Muscle layer of colon (tissue), 2 donors: ENCODE data around the gene FRMD4A.
"Not testable (repeated sequence)": the region's sequence is repeated elsewhere in the genome, so short reads cannot be mapped to it uniquely, and the experiment has no call there.

ENCODE experiments used
- H3K27ac ChIP-seq: one replicate; pipeline ENCODE4 v1.7.0; 2013; ENCODE audit warnings: low read depth, mild to moderate bottlenecking, low read length, moderate library complexity
- H3K27me3 ChIP-seq, 2 donors: one replicate each; pipeline ENCODE4 v1.7.0; 2013; ENCODE audit warnings: low read length in 2 of 2, mild to moderate bottlenecking in 2 of 2; ENCODE audit not compliant: insufficient read depth in 2 of 2, control insufficient read depth in 1 of 2
- H3K36me3 ChIP-seq: one replicate; pipeline ENCODE4 v1.7.0; 2013; ENCODE audit warnings: mild to moderate bottlenecking, low read length; ENCODE audit not compliant: insufficient read depth
- H3K4me1 ChIP-seq: one replicate; pipeline ENCODE4 v1.7.0; 2013; ENCODE audit warnings: mild to moderate bottlenecking, low read length; ENCODE audit not compliant: insufficient read depth
- H3K4me3 ChIP-seq, 2 donors: one replicate each; pipeline ENCODE4 v1.7.0; 2013; ENCODE audit warnings: low read length in 2 of 2, low read depth in 1 of 2, mild to moderate bottlenecking in 1 of 2, moderate library complexity in 1 of 2
- H3K9ac ChIP-seq: one replicate; pipeline ENCODE4 v1.7.0; 2013; ENCODE audit warnings: low read length
- H3K9me3 ChIP-seq: one replicate; pipeline ENCODE4 v1.7.0; 2013; ENCODE audit warnings: mild to moderate bottlenecking, low read length
- donor health status: abdominal sarcoma.
- donor health status: Adenocarcinoma of cecum.

FRMD4A gene

DNA sequence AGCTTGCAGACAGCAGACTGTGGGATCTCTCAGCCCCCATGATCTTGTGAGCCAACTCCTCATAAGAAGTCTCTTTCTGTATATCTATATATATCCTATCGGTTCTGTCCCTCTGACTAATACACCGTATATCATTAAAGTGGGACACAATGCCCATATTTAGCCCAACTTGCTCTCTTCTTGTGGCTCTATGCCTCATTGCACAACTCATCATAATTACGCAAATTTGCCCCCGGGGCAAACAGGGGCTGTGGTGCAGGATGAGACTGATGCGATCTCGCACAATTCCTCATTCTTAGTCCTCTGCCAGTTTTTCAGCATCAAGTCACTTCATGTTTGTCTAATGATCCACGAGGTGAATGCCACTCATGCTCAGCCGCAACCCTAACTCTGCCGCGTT lies 560.8 kb downstream of the FRMD4A start:
- Histone ChIP-seq H3K36me3 (no peaks in the 10 kb centered on the region), H3K27me3 (no peaks in the 10 kb centered on the region), H3K9me3 (no peaks in the 10 kb centered on the region), H3K4me1 (no peaks in the 10 kb centered on the region), H3K4me3 (no peak overlapping the region), H3K9ac (no peak overlapping the region), H3K27ac (no peak overlapping the region)

- Histone ChIP-seq H3K4me1 (no peaks in the 10 kb centered on the region), H3K9ac (no peak overlapping the region), H3K27me3 (no peaks in the 10 kb centered on the region), H3K9me3 (no peaks in the 10 kb centered on the region), H3K36me3 (no peaks in the 10 kb centered on the region), H3K27ac (no peak overlapping the region), H3K4me3 (no peak overlapping the region)
These were observed 563.0 kb downstream of the FRMD4A start for GRCh38 chr10:13767676-13768178.

GRCh38 chr10:13767148-13767547 lies 563.6 kb downstream of the FRMD4A start:
- not testable (repeated sequence) for H3K27me3 ChIP-seq, H3K27ac ChIP-seq, H3K4me3 ChIP-seq, H3K9ac ChIP-seq, H3K36me3 ChIP-seq, H3K9me3 ChIP-seq, H3K4me1 ChIP-seq

DNA sequence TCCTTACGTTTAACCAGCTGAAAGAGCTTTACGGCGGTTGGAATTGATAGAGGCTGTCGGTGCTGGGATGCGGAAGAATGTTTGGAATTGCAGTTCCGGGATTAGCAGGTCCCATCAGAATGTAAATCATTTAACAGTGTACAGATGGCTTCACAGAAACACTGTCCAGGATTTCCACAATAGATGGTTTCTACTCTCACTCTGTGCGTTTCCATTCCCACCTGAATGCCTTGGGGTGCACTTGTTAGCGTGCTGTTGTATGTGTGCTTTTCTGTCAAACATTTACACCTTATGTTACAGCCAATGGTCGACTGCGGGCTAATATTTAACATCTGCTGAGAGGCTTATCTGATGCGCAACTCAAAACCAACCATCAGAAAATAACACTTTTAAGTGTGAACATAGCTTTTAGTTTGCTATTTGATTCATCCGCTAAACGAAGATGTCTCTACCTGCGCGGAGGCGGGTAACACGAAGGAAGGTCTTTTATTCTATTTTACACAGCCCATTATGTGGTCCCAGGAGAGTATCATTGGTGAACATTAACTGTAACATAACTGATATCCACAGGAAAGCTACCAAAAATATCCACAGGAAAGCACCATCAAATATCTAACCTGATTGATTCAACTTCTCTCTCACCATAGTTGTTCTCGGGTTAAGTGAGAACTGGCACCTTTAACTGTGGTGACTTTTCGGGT lies 564.9 kb downstream of the FRMD4A start:
- Histone ChIP-seq H3K4me3 (no peak overlapping the region), H3K9me3 (no peaks in the 10 kb centered on the region), H3K27ac (no peak overlapping the region), H3K9ac (no peak overlapping the region), H3K27me3 (no peaks in the 10 kb centered on the region), H3K4me1 (no peaks in the 10 kb centered on the region), H3K36me3 (no peaks in the 10 kb centered on the region)

DNA sequence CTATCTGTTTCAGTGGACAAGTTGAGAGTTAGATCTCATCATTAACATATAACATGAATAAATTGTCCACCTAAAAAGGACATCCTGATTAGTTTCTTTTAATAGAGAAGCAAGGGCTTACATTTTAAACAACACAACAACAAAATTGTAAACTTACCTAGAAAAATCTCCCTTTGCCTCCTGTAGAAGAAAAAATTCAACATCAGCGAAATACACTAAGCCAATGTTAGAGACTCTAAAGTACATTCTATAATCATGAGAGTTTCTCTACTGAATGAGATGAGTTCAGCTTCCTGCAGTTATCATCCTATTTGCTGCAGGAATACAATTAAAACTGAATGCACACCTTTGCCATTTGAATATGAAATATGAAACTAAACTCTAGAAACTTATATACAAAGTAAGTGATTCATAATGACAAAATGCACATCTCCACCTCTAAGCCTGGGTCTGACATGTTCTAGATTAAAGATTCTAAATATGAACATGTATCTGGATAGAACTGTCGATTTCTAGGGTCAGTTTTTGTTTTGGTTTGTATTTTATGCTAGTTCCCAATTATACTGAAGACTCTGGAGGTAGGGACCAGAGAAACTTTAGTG lies 569.1 kb downstream of the FRMD4A start:
- no peak overlapping the region for H3K4me3 ChIP-seq
- H3K36me3 ChIP-seq, result no peaks in the 10 kb centered on the region
- no peak overlapping the region for H3K9ac ChIP-seq
- no peaks in the 10 kb centered on the region for H3K27me3 ChIP-seq
- H3K27ac ChIP-seq, result no peak overlapping the region
- no peaks in the 10 kb centered on the region for H3K9me3 ChIP-seq
- no peaks in the 10 kb centered on the region for H3K4me1 ChIP-seq

DNA sequence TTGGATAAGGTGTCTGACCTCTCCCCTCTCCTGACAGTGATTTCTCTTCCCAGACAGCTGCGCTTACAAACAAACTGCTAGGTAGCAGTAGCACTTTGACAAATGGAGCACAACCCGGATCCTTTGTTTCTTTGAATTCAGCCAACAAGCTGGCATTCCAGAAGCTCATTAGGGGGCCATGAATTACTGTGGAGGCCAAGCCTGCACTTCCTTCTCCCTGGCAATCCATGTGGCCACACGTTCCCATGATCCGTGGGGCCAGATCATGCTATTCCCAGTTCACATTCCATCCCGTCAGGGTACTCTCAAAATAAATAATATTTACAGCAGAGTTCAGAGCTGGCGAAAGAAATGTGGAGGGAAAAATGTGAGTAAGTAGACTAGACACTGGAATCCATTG lies 571.6 kb downstream of the FRMD4A start:
- Histone ChIP-seq H3K27ac (no peak overlapping the region), H3K9me3 (no peaks in the 10 kb centered on the region), H3K9ac (no peak overlapping the region), H3K4me3 (no peak overlapping the region), H3K36me3 (no peaks in the 10 kb centered on the region), H3K4me1 (no peaks in the 10 kb centered on the region), H3K27me3 (no peaks in the 10 kb centered on the region)

GRCh38 chr10:13758756-13759155 lies 572.0 kb downstream of the FRMD4A start:
- H3K27ac ChIP-seq, result no peak overlapping the region
- no peaks in the 10 kb centered on the region for H3K36me3 ChIP-seq
- no peaks in the 10 kb centered on the region for H3K27me3 ChIP-seq
- no peak overlapping the region for H3K9ac ChIP-seq
- no peaks in the 10 kb centered on the region for H3K4me1 ChIP-seq
- H3K4me3 ChIP-seq, result no peak overlapping the region
- no peaks in the 10 kb centered on the region for H3K9me3 ChIP-seq

GRCh38 chr10:13758312-13758711 lies 572.4 kb downstream of the FRMD4A start:
- no peaks in the 10 kb centered on the region for H3K9me3 ChIP-seq
- no peaks in the 10 kb centered on the region for H3K27me3 ChIP-seq
- no peaks in the 10 kb centered on the region for H3K36me3 ChIP-seq
- H3K27ac ChIP-seq, result no peak overlapping the region
- H3K9ac ChIP-seq, result no peak overlapping the region
- no peak overlapping the region for H3K4me3 ChIP-seq
- H3K4me1 ChIP-seq, result no peaks in the 10 kb centered on the region

GRCh38 chr10:13754277-13754676 lies 576.4 kb downstream of the FRMD4A start:
- H3K27me3 ChIP-seq, result no peaks in the 10 kb centered on the region
- no peaks in the 10 kb centered on the region for H3K36me3 ChIP-seq
- H3K9me3 ChIP-seq, result no peaks in the 10 kb centered on the region
- H3K4me3 ChIP-seq, result no peak overlapping the region
- H3K27ac ChIP-seq, result no peak overlapping the region
- H3K4me1 ChIP-seq, result peaks cover 4% of the 10 kb centered on the region
- no peak overlapping the region for H3K9ac ChIP-seq

DNA sequence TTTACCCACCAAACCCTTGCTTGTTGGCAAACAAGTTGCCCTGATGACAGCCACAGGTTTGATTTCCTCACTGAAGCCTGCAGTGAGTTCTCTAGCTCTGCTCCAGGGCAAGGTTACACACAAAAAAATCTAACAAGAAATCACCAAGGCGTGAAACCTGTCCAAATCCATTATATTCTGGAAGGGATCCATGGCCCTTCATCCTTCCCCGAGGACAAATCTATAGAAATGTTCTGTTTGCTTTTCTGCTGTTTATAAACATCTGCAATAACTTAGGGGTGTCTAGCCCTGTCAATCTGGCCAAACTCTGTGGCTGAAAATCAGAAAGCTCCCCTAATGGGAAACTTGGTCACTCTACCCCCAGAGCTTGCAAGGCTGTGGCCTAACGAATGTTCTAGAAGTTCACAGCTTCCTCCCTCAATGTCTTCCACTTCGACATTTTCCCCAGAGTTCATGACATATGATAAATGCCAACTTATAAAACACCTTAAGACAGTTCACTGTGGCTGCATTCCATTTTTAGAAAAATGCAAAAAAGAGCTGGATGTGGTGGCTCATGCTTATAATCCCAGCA lies 579.4 kb downstream of the FRMD4A start:
- Histone ChIP-seq H3K4me3 (no peak overlapping the region), H3K9me3 (no peaks in the 10 kb centered on the region), H3K4me1 (peaks cover 4% of the 10 kb centered on the region), H3K9ac (no peak overlapping the region), H3K36me3 (no peaks in the 10 kb centered on the region), H3K27me3 (no peaks in the 10 kb centered on the region), H3K27ac (no peak overlapping the region)

DNA sequence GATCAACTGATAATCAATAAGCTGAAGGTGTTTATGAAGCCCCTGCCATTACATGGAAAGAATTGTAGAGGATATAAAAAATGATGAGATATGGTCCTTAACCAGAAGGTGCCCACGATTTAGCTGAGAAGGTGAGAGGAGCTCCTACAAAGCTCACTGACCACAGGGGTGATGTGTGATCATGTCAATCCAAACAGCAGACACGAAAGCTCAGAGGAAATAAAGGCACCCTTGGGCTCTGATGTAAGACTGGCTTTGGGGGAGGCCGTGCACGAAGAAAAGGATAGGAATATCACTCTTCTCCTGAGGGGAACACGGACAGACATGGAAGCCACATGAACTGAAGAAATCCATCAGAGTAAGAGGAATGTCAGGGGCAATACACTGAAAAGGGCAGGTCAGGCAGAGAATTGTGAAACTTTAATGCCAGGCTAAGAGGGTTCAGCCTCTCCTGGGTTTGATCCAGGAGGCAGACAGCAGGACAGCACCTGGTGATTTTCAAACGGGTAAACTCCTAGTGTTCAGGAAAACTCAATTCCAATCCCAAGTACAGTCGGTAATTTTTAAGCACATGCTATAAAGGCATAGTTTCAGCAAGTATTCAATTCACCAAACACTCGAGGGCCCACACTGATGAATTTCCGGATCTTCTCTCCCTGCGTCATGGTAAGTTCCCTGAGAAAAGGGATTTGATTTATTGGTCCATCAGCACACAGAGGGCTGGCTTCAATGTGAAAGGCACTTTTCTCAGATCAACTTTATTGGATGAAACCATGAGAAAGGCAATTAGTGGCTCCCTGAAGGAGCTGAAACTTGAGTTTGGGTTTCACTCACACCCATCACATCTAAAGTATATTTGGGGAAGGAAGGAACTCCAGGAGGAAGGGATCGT lies 580.2 kb downstream of the FRMD4A start:
- Histone ChIP-seq H3K27ac (no peak overlapping the region), H3K27me3 (no peaks in the 10 kb centered on the region), H3K9ac (no peak overlapping the region), H3K9me3 (no peaks in the 10 kb centered on the region), H3K4me3 (no peak overlapping the region), H3K4me1 (peaks cover 4% of the 10 kb centered on the region), H3K36me3 (no peaks in the 10 kb centered on the region)
